ENCODE results near the gene LAYN. TPM values are rescaled to one million over a fixed set of nuclear protein-coding genes. Genes with fewer than 3 reads are reported as not detected.

The LAYN gene
- total and polyA plus RNA-seq, 9 of the 15 experiments (the other 6 are each of a cell fraction or from before 2014, with no cell fraction given), result not detected

DNA sequence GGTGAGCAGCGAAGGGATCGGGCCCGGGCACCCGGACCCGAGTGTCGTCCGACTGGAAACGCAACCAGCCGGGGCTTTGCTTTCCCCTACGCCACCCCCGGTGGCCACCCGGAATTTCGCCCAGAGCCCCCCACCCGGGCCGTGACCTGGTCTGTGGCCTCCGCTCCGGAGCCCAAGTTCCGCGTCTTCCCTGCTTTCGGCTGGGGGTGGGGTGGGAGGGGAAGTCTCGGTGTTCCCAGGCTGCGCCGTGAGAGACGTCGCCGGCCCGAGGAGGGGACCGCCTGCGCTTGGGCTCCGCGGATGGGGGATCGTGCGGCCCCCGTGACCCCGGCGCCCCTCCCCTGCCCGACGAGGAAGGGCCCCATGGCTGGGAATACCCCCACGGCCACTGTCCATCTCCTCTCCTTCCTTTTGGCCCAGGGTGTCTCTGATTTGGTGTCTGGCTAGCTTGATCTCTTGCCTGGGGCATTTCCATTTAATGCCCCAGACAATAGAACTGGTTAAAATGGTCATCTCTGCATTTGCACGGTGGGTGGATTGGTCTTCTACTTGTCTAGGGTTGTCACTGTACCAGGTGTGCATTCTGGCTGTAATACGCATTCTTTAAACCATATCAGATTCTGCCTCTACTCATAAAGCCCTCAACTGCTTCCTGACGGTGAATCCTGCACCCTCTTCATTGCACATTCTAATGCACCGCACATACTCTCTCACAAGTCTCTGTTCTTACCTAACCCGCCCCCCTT lies 62.5 kb downstream of the LAYN start (continued):
- TF ChIP-seq ZBTB5 (IDR thresholded peaks at IDR 0.05) (no peak), RBFOX2 (IDR thresholded peaks at IDR 0.05; ENCODE audit: low read depth, low read length) (no peak; the same call in 1 of the 2 replicates), SMARCB1 (IDR thresholded peaks at IDR 0.05; ENCODE audit: insufficient read length, low read depth) (no peak), HMBOX1 (IDR thresholded peaks at IDR 0.05) (peak; percentile 55), RB1 (IDR thresholded peaks at IDR 0.05; ENCODE audit: low read depth) (no peak), YY1 (IDR thresholded peaks at IDR 0.05; ENCODE audit: borderline replicate concordance in 1 of 3, control insufficient read depth in 1 of 3, extremely low read depth in 1 of 3, insufficient read depth in 3 of 3, insufficient read length in 1 of 3, insufficient replicate concordance in 2 of 3, low read depth in 1 of 3, low read length in 2 of 3) (peak in 1 of 3 experiments; percentile 1), NELFE (IDR thresholded peaks at IDR 0.05; ENCODE audit: insufficient read depth, insufficient read length) (no peak), ZFX (CRISPR knock-in tag; IDR thresholded peaks at IDR 0.05) (peak; percentile 19; the same call in 1 of the 2 replicates), NCOA1 (IDR thresholded peaks at IDR 0.05; ENCODE audit: low read depth) (no peak), RBM15 (IDR thresholded peaks at IDR 0.05; ENCODE audit: insufficient read depth, low read length) (no peak), EZH2 (IDR thresholded peaks at IDR 0.05; ENCODE audit: borderline replicate concordance, low read depth, low read length) (no peak), NCOA6 (IDR thresholded peaks at IDR 0.05) (no peak), NCOR1 (IDR thresholded peaks at IDR 0.05) (no peak), LEF1 (IDR thresholded peaks at IDR 0.05) (no peak), JUNB (CRISPR knock-in tag; conservative IDR thresholded peaks at IDR 0.05) (no peak)
- TF ChIP-seq, protein P1, sequence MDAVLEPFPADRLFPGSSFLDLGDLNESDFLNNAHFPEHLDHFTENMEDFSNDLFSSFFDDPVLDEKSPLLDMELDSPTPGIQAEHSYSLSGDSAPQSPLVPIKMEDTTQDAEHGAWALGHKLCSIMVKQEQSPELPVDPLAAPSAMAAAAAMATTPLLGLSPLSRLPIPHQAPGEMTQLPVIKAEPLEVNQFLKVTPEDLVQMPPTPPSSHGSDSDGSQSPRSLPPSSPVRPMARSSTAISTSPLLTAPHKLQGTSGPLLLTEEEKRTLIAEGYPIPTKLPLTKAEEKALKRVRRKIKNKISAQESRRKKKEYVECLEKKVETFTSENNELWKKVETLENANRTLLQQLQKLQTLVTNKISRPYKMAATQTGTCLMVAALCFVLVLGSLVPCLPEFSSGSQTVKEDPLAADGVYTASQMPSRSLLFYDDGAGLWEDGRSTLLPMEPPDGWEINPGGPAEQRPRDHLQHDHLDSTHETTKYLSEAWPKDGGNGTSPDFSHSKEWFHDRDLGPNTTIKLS (IDR thresholded peaks at IDR 0.05; ENCODE audit: borderline replicate concordance, low read depth), result no peak
- TF ChIP-seq, protein P2, sequence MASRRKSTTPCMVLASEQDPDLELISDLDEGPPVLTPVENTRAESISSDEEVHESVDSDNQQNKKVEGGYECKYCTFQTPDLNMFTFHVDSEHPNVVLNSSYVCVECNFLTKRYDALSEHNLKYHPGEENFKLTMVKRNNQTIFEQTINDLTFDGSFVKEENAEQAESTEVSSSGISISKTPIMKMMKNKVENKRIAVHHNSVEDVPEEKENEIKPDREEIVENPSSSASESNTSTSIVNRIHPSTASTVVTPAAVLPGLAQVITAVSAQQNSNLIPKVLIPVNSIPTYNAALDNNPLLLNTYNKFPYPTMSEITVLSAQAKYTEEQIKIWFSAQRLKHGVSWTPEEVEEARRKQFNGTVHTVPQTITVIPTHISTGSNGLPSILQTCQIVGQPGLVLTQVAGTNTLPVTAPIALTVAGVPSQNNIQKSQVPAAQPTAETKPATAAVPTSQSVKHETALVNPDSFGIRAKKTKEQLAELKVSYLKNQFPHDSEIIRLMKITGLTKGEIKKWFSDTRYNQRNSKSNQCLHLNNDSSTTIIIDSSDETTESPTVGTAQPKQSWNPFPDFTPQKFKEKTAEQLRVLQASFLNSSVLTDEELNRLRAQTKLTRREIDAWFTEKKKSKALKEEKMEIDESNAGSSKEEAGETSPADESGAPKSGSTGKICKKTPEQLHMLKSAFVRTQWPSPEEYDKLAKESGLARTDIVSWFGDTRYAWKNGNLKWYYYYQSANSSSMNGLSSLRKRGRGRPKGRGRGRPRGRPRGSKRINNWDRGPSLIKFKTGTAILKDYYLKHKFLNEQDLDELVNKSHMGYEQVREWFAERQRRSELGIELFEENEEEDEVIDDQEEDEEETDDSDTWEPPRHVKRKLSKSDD (conservative IDR thresholded peaks at IDR 0.05; ENCODE audit: low read length), result no peak

All from K562 (cell line).